GM21367 (cell line): ENCODE results near the gene DOLPP1.
A peak's percentile ranks its signal among the peaks of the same experiment; 100 is the strongest.
"Not testable (repeated sequence)": the region's sequence is repeated elsewhere in the genome, so short reads cannot be mapped to it uniquely, and the experiment has no call there.

Experiments
- ATAC-seq: cut with Tn5 transposase; IDR thresholded peaks from one replicate; pipeline ENCODE4 v1.9.1; 2021; ENCODE audit not compliant: unreplicated experiment

The DOLPP1 gene

DNA sequence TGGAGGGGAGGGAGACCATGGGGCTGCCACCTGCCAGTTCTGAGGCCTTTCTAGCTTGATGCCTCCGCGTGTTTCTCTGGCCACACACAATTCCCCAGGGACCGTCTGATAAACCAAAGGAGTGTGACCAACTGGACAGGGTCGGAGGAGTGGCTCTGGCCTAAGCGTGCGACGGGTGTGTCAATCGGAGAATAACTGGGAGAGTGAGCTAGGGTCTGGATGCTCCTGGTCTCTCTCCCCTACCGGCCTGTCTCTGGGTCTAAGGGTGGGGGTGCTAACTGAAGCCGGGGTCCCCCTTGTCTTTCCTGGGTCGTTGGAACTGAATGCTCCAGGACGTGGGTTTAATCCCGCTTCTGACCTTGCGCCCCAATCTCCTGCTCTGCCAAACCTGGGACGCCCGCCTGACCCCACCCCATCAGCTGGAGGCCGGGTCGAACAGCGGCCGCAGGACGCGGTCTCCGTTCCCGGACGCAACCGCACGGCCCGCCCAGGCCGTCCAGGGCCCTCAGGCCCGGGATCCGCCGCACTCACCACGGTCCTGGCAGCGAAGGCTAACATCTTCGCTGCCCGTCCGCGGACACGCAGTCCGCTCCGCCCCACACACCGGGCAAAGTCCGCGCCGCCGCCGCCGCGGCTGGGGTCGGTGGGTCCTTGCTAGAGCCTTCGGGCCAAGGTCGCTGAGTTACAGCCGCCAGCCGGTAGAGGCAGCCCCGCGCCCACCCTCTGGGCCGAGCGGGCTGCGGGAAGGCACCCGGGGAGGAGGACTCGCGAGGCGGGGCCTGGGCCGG is 29.2 kb downstream of the DOLPP1 start:
- ATAC-seq = no peak

DNA sequence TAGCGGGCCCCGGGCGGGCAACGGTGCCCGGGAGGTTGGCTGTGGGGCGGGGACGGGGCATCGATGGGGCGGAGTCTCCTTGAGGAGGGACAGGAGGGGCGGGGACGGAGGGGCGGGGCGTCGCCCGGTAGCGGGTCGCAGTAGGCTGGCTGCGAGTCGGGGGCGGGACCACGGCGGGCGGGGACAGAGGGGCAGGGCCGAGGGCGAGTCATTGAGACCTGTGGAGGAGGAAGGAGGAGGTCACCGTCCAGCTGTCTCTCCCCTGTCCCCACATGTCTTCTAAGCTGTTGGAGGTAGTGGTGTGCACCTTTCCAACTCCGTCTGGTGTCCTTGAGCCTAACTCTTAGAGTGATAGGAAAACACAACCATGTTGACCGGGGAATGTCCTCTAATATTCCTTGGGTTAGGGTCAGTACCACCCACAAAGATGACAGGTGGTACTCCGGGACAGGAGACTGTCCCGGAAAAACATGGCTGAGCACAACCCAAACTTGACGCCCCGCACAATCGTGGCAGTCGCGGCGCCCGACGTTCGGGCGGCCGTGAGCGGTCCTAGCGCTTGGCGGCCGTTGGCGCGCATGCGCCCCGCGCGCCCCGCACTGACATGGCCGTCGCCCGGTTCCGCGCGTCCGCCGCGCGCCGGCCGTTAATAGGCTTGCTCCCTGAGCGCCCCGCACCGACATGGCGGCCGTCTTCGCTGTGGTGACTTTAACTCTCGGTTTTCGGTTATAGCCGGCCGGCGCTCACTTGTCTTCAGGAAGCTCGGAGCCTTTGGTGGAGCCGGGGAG is 30.0 kb downstream of the DOLPP1 start, which contains the start of the genes CRAT and PTPA:
CRAT (minus strand) TSS at position 54 of the 788 bp plus-strand sequence. CDS start 284 bp downstream, outside the sequence.
PTPA (plus strand) TSS at position 676 of the 788 bp plus-strand sequence. CDS start 186 bp downstream, outside the sequence.
- ATAC-seq = peak; percentile 56

DNA sequence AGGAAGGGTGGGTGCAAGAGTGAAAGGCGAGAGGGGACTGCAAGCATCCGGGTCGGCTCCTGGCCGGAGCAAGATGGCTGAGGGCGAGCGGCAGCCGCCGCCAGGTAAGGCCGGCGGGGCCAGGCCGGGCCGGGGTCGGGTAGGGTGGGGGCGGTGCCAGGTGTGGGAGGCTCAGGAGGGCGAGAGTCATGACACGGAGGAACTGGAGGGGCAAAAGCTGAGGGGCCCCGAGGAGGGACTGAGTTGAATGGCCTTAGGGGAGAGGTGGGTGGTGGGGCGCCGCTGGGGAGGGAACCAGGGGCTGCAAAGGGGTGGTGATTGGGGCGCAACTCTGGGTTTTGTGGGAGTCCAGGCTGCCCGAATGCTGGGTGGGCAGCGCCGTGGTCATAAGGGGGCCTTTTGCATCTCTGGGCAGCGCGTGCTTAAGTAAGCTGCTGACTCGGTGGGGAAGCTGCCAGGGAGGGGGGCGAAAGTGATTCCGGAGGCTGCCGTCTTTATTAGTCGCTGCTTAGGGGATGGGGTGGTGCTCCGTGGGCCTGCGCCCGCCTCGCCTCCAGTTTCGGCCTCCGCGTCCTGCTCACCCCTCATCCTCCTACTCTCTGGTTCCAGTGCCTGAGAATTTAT is 30.7 kb downstream of the DOLPP1 start:
- ATAC-seq = peak; percentile 10

DNA sequence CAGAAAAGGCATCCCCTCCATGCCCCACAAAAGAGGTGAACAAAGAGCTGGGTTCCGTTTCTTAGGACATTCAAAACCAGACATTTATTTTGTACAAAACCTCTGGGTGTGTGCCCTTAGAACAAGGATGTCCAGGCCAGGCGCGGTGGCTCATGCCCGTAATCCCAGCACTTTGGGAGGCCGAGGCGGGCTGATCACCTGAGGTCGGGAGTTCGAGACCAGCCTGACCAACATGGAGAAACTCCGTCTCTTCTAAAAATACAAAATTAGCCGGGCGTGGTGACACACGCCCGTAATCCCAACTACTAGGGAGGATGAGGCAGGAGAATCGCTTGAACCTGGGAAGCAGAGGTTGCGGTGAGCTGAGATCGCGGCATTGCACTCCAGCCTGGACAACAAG is 31.6 kb downstream of the DOLPP1 start:
- ATAC-seq = not testable (repeated sequence)

DNA sequence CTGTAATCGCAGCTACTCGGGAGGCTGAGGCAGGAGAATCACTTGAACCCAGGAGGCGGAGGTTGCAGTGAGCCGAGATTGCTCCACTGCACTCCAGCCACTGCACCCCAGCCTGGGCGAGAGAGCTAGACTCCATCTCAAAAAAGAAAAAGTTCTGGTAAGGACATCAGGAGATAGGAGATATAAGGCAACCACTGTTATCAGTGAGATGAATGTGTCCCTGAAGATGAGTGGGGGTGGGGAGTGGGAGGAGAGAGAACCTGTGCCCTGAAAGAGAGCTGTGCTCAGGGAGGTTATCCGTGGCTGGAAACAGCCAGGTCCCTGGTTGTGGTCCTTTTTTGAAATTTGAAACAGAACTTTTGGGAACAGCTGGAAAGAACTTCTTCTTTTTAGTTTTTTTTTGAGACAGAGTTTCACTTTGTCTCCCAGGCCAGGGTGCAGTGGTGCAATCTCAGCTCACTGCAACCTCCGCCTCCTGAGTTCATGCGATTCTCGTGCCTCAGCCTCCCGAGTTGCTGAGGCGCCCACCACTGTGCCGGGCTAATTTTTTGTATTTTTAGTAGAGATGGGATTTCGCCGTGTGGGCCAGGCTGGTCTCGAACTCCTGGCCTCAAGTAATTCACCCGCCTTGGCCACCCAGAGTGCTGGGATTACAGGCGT is 32.9 kb downstream of the DOLPP1 start:
- ATAC-seq = no peak

DNA sequence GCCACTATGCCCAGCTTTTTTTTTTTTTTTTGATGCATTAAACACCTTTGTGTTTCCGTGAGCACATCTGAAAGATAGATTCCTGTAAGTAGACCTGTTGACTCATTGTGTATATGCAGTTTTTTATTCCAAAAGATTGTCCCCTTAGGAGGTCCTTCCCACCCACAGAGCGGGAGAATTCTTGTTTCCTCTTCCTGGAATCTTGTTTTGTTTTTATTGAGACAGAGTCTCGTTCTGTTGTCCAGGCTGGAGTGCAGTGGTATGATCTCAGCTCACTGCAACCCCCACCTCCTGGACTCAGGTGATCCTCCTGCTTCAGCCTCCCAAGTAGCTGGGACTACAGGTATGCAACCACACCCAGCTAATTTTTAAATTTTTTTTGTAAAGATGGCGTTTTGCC is 37.9 kb downstream of the DOLPP1 start:
- no peak for ATAC-seq

DNA sequence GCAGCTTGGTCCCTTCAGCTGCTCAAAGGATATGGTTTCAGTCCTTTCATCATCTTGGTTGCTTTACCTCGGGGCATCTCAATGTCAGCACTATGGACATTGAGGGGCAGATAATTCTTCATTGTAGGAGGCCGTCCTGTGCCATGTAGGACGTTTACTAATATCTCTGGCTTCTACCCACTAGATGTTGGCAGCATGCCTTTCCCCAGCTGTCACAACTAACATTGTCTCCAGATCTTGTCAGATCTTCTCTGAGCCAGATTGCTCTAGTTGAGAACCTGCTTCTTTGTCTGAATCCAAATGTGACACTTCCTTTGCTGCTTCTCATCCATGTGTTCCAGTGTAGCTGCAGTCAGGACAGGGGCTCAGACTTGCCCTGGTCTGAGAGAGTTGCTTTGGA is 40.6 kb downstream of the DOLPP1 start:
- no peak for ATAC-seq

DNA sequence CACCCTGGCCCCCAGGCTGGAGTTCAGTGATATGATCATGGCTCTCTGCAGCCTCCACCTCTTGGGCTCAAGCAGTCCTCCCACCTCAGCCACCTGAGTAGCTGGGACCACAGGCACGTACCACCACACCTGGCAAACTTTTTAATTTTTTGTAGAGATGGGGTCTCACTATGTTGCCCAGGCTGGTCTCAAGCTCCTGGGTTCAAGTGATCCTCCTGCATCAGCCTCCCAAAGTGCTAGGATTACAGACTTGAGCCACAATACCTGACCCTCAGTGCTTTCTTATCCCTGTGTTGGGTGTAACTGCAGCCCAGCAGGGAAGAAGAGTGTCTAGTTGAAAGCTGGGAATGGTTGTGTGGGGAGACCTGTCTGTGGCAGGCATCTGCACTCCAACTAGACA is 41.2 kb downstream of the DOLPP1 start:
- ATAC-seq = no peak

DNA sequence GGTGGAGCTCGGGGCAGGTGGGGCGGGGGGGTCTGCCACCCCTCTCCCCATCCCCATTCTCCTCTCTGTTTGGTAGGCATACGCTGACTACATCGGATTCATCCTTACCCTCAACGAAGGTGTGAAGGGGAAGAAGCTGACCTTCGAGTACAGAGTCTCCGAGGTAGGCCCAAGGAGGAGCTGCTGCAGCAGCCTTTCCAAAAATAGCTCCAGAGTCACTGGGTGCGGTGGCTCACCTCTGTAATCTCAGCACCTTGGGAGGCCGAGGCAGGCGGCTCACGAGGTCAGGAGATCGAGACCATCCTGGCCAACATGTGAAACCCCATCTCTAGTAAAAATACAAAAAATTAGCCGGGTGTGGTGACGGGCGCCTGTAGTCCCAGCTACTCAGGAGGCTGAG is 42.1 kb downstream of the DOLPP1 start:
- not testable (repeated sequence) for ATAC-seq

DNA sequence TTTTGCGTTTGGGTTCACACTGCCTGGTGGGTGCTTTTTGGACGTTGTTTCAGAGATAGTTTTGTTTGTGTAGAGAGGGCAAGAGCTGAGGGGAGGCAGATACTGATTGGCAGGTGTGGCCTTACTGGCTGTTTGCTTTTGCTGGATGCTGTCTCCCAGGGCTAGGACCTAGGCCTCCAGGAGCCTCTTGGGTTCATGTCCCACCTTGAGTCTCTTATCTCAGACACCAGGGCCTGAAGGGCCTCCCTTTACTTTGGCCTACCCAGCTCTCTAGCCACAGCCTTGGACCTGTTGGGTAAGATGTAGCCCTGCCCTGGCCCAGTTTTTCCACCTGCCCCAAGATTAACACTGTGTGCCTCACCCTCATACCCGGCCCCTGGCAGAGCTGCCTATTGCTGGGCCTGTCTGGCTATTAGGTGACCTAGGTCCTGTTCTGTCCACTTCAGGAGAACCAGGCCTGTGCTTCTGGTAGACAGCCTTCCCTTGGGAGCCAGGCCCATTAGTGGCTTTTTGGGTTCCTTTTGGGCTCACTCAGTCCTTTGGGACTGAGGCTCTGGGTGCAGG is 43.7 kb downstream of the DOLPP1 start:
- ATAC-seq = no peak

DNA sequence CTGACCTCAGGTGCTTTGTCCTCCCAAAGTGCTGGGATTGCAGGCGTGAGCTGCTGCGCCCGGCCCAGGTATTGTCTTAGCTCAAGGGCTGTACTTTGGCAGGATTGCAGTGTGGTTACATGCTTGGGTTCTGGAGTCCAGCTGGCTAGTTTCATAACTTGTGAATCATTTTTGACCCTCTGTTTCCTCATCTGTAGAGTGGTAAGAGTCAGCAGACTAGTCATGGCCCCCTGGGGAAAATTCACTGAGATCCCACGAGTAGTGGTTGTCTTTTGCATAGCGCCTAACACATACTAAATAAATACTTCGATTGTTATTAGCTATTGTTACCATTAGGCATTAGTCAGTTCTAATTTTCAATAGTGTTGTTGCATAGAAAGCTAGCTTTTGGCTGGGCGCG is 44.6 kb downstream of the DOLPP1 start:
- ATAC-seq = peak; percentile 55

DNA sequence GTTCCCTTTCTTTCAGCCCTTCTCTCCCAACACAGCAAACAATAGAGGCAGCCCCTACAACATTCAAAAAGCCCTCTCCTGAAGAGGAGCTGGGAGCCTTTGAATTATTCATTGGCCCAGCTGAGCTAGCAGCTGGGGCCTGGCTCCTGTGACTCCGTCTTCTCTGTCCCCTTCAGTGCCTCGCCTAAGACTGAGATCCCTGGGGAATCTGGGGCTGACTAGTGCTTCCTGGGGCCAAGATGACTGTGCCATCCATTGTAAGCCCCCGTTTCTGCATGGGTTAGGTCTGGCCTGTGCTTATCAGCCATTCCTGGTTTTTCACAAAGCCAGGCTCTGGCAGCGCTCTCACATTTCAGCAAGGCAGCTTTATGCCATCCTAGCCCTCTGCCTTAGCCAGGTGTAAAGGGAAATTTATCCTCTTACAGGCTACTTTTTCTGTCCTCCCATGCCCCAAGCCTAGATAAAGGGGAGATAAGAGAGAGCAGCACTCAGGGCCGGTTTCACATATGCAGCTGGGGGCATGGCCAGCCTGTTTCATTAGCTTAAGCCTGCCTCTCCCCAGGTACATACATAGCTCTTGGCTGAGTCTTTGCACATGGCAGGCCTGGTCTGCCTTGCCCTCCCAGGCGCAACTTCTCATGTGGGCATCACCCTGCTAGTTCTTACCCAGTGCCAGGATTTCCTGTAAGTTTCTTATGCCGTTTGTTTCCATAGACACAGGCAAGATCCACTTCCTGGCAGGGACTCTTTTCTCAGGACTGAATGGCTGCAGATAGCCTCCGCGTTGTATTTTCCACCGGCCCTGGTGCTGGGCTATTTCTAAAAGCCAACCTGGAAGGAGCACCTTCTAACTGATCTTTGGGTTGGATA is 46.1 kb downstream of the DOLPP1 start:
- ATAC-seq = no peak

DNA sequence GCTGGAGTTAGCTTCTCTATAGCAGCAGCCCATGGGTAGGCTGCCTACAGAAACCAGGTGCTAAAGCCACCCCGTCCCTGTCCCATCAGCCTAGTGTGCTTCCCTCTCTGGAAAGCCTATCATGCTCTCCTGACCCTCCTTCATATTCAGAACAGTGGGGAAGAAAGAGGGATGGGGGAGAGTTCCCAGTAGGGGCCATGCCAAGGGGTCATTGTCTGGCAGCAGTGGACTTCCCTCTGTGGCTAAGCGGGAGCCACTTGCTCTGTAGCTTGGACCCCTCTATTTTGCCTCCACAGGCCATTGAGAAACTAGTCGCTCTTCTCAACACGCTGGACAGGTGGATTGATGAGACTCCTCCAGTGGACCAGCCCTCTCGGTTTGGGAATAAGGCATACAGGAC is 47.8 kb downstream of the DOLPP1 start:
- ATAC-seq = no peak

DNA sequence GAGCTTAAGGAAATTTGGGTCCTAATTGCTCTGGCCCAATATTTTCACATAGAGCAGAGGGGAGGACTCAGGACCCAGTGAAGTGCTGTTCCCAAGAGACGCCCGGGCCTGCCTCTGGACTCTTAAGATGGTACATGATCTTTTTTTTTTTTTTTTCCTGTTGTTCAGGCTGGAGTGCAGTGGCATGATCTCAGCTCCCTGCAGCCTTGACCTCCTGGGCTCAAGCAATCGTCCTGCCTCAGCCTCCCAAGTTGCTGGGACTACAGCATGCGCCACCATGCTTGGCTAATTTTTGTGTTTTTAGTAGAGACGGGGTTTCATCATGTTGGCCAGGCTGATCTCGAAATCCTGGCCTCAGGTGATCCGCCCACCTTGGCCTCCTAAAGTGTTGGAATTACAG is 49.4 kb downstream of the DOLPP1 start:
- not testable (repeated sequence) for ATAC-seq

DNA sequence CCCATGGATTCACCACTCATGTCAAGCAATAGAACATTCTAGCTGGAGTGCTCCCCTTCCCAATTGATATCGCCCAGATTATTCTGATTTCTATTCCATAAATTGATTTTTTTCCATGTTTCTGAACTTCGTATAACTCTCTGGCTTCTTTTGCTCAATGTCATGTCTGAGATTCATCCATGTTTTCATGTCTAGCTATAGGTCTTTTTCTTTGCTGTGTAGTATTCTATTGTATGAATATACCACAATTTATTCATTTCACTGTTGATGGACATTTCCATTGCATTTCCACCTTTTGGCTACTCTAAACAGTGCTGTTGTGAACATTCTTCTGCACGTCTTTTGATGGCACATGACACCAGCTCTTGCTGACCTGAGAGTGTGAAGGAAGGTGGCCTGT is 49.9 kb downstream of the DOLPP1 start:
- no peak for ATAC-seq

DNA sequence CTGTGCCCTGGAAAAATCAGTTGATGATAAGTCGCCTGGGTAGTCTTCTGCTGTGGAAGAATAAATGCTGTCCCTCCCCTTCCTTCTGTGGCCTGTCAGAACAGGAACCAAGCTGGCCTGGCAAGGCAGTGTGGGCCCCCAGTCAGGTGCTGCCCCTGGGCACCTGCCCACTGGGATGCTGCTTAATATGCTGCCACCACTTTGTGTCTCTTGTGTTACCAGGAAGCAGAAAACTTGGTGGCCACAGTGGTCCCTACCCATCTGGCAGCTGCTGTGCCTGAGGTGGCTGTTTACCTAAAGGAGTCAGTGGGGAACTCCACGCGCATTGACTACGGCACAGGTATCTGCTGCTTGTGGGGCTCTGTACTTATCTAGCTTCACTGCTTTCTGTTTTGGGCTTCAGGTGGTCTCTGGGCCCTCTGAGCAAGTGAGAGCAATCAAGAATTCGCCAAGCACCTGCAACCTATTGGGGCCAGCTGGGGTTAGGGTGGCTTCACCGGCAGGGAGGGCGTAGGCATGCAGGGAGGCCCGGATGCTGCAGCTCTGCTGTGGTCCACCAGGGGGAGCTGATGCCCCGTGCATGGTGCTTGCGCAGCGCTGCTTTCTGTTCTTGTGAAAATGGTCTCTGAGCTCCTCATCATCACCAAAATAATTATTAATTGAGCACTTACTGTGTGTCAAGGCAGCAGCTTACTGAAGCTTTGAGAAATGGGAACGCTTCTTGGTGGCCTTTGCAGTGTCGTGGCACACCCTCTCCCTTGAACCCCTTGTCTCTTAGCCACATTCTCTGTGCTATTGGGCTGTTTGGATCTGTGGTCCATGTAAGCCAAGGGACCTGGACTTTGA is 50.6 kb downstream of the DOLPP1 start:
- no peak for ATAC-seq

DNA sequence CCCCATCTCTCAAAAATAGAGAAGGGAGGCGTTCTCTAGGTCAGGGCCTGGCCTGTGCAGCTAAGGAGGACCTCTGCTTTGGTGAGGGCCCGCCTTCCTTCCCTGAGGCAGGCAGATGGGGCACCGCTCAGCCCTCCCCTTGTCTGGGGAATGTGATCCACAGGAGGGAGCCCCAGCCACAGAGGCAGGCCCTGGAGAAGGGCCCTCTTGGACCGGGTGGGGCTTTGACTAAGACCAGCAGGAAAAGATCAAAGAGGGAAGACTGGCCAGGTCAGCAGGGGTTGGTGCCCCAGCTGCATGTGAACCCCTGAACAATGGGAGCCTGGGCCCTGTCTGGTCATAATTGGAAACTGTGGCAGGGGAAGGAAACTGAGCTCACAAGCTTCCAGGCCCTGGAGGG is 52.2 kb downstream of the DOLPP1 start:
- no peak for ATAC-seq

DNA sequence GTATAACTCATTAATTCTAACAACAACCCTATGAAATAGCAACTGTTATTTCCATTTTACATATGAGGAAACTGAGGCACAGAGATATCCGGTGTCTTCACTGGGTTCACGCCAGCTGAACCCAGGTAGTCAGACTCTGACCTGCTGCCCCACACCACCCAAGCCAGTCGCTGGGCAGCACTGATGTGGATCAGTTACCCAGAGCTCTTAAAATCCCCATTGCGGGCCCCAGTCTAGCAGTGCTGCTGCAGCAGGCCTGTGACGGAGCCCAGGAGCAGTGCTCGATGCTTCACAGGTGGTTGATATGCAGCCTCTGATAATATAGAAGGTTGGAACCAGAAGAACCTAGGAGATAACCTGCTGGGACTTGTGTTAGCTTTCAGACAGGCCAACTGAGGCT is 54.6 kb downstream of the DOLPP1 start:
- ATAC-seq = no peak

DNA sequence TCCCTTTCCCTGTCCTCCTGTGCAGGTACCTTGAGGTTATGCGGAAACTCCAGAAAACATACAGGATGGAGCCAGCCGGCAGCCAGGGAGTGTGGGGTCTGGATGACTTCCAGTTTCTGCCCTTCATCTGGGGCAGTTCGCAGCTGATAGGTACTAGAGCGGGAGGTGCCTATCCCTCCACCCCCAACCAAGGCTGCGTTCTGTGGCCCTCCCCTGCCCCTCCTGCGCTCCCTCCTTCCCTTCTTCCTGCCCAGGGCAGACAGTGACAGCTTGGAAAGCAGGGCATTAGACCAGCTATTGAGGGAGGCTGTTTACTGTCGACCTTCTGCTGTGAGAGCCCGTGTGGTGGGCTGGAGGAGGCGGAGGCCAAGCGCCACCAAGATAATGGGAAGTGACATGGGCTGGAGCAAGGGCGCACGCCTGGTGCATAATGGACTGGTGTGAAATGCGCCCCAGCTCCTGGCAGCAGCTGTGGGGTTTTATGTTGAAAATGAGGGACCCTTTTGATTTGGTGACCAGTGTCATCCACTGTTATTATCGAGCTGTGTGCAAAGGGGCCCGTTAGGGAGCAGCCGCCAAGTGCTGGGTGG is 55.6 kb downstream of the DOLPP1 start:
- ATAC-seq = no peak
